VCaP (cell line): ENCODE data around the gene CCDC142.

Experiments used
- H3K27ac ChIP-seq: fragments of 450-650 bp; 2 replicates; pipeline ENCODE4 v1.5.1; 2017
- CTCF ChIP-seq: fragments of 450-650 bp; conservative IDR thresholded peaks from 2 replicates; pipeline ENCODE4 v1.5.1; 2017; ENCODE audit warnings: mild to moderate bottlenecking, moderate library complexity

Gene CCDC142

GRCh38 chr2:74457549-74458131 is 25.2 kb downstream of the CCDC142 start:
- H3K27ac ChIP-seq: peak overlapping the region; percentile 96
- TF ChIP-seq CTCF: no peak

- TF ChIP-seq CTCF: no peak
- H3K27ac ChIP-seq: peak overlapping the region; percentile 96
Measured at GRCh38 chr2:74457129-74457548, 25.7 kb downstream of the CCDC142 start.

GRCh38 chr2:74454654-74455511 is 27.9 kb downstream of the CCDC142 start, which contains the start of gene INO80B:
Gene INO80B (plus strand): TSS chr2:74455087. CDS start chr2:74455117, 30 bp downstream.
- no peak for TF ChIP-seq CTCF
- H3K27ac ChIP-seq: peak within 1 kb of the TSS; percentile 96

GRCh38 chr2:74450570-74451190 is 32.1 kb downstream of the CCDC142 start:
- TF ChIP-seq CTCF: no peak
- H3K27ac ChIP-seq: no peak overlapping the region

GRCh38 chr2:74448771-74449170 is 34.0 kb downstream of the CCDC142 start:
- TF ChIP-seq CTCF: no peak
- H3K27ac ChIP-seq: no peak overlapping the region

- H3K27ac ChIP-seq: no peak overlapping the region
- no peak for TF ChIP-seq CTCF
Measured at GRCh38 chr2:74447230-74447999, 35.4 kb downstream of the CCDC142 start.
